ENCODE data around the gene CARTPT.

DNA sequence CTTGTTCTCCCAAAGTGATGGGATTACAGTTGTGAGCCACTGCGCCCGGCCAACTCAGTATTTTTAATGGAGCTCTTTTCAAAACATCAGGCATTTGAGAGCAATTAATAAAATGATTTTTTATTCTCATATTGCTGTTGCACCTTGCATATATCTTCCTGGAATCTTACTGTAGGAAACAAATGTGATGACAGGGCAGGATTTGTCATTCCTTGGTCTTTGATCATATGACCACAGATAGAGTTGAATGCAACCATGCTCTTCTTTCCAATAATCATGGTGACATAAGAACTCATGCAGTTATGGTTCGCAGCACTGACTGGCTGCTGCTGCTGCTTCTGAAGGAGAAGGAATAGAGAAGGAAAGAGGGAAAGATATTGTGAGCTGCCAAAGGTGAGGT, 28.1 kb downstream of the CARTPT start:
- TF ChIP-seq, protein P1, sequence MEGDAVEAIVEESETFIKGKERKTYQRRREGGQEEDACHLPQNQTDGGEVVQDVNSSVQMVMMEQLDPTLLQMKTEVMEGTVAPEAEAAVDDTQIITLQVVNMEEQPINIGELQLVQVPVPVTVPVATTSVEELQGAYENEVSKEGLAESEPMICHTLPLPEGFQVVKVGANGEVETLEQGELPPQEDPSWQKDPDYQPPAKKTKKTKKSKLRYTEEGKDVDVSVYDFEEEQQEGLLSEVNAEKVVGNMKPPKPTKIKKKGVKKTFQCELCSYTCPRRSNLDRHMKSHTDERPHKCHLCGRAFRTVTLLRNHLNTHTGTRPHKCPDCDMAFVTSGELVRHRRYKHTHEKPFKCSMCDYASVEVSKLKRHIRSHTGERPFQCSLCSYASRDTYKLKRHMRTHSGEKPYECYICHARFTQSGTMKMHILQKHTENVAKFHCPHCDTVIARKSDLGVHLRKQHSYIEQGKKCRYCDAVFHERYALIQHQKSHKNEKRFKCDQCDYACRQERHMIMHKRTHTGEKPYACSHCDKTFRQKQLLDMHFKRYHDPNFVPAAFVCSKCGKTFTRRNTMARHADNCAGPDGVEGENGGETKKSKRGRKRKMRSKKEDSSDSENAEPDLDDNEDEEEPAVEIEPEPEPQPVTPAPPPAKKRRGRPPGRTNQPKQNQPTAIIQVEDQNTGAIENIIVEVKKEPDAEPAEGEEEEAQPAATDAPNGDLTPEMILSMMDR (IDR thresholded peaks at IDR 0.05; ENCODE audit: low read depth, low read length, poor library complexity, severe bottlenecking), result no peak
- TF ChIP-seq EZH2phosphoT487 (IDR thresholded peaks at IDR 0.05; ENCODE audit: borderline replicate concordance, low read length), result no peak

All from DOHH2 (cell line).